ENCODE data around the gene TRPV6. TPM values are rescaled to one million over a fixed set of nuclear protein-coding genes. Genes with fewer than 3 reads are reported as not detected.

Gene TRPV6
- total and polyA plus RNA-seq, 12 donors = under 0.01 to 0.10 (median 0.06) TPM; not detected in 8

DNA sequence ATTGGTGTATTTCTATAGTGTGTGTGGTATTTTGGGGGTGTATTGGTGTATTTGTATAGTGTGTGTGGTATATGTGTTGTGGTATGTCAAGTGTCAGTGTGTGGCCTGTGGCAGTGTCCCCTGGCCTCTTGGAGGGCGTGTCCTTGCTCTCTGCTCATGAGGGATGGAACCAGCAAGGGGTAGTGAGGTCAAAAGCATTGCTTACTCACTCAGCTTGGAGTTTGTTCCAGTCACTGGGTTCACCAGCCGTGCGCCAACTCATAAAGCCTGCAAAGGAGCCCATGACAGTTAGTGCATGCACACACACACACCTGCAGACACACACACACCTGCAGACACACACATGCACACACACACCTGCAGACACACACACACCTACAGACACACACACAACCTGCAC, 4.3 kb upstream of the TRPV6 start:
- Histone ChIP-seq H3K27ac (no peak overlapping the region), H3K27me3 (no peaks in the 10 kb centered on the region), H3K9me3 (replicated peaks in 1 of 3) (no peaks in the 10 kb centered on the region), H3K36me3 (replicated peaks in 1 of 2) (no peaks in the 10 kb centered on the region), H3K4me1 (replicated peaks in 1 of 2) (no peaks in the 10 kb centered on the region), H3K4me3 (no peak overlapping the region)
- intact Hi-C loops (cut with DNase I) = no loop called here
- 27 to 83% (median 49%) methylated on average over 2 to 3 of the region's 3 CpGs for WGBS, 4 donors
- TF ChIP-seq, protein P1, sequence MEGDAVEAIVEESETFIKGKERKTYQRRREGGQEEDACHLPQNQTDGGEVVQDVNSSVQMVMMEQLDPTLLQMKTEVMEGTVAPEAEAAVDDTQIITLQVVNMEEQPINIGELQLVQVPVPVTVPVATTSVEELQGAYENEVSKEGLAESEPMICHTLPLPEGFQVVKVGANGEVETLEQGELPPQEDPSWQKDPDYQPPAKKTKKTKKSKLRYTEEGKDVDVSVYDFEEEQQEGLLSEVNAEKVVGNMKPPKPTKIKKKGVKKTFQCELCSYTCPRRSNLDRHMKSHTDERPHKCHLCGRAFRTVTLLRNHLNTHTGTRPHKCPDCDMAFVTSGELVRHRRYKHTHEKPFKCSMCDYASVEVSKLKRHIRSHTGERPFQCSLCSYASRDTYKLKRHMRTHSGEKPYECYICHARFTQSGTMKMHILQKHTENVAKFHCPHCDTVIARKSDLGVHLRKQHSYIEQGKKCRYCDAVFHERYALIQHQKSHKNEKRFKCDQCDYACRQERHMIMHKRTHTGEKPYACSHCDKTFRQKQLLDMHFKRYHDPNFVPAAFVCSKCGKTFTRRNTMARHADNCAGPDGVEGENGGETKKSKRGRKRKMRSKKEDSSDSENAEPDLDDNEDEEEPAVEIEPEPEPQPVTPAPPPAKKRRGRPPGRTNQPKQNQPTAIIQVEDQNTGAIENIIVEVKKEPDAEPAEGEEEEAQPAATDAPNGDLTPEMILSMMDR (IDR thresholded peaks at IDR 0.05) = no peak
- TF ChIP-seq POLR2A (IDR thresholded peaks at IDR 0.05) = no peak
- peak in 2 of 7 donors; percentile 9 to 14 for DNase-seq

DNA sequence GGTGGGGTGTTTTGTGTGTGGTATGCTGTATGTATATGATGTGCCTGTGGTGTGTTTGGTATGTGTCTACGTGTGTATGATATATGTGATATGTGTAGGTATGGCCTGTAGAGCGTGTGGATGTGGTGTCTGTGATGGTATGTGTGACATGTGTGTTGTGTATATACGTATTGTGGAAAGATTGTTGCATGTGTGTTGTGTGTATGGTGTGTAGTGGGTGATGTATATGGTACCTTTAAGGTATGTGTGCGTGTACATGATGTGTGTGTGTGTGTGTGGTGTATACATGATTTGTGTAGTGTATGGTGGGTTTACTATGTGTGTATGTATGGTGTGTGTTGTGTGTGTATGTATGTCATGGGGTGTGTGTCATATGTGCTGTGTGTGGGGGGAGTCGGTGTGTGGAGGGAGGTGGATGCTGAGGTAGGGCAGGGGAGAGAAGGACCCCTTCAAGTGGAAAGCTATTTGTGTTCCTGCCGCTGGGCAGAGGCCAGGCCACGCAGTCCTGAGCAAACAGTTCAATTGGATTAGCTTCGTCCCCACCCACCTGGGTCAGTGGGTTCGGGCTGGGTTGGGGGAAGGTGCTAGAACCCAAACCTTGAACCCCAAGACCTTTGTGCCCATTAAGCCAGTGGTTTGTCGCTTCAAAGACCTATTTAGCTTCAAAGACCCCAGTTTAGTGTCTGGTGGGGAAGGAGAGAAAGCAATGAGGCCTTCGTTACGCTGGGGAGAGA, 1.9 kb upstream of the TRPV6 start:
- no peak overlapping the region for H3K27ac ChIP-seq
- no peaks in the 10 kb centered on the region for H3K36me3 ChIP-seq (replicated peaks in 1 of 2)
- intact Hi-C loops (cut with DNase I) = no loop called here
- TF ChIP-seq, protein P1 (IDR thresholded peaks at IDR 0.05) = no peak
- TF ChIP-seq POLR2A (IDR thresholded peaks at IDR 0.05) = no peak
- no peak overlapping the region for H3K4me3 ChIP-seq
- no peaks in the 10 kb centered on the region for H3K9me3 ChIP-seq (replicated peaks in 1 of 3)
- peak in 1 of 7 donors; percentile 8 for DNase-seq
- no peaks in the 10 kb centered on the region for H3K27me3 ChIP-seq
- WGBS, 4 donors = 77 to 89% (median 83%) methylated on average over 12 of the region's 12 CpGs
- no peaks in the 10 kb centered on the region for H3K4me1 ChIP-seq (replicated peaks in 1 of 2)

DNA sequence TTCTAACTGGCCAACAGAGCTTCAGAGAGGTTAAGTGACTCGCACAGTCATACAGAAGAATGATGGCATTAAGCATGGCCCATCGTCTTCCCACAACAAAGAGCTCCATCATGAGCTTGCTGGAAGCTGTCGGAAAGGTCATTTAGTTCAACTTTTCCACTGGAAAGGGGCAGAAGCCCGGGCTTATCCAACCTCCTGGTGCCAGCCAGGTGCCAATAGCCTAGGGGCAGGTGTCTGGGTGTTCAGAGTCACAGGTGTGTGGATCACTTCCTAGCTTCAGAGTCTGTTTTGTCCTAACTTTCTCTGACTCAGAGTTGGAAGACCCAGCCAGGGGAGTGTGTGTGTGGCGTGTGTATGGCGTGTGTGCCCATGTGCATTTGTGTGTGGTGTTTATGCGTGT, 1.3 kb upstream of the TRPV6 start:
- H3K27ac ChIP-seq = no peak overlapping the region
- H3K36me3 ChIP-seq (replicated peaks in 1 of 2) = no peaks in the 10 kb centered on the region
- 43 to 75% (median 69%) methylated on average over 2 to 7 of the region's 7 CpGs for WGBS, 4 donors
- no peak for TF ChIP-seq POLR2A (IDR thresholded peaks at IDR 0.05)
- TF ChIP-seq, protein P1 (IDR thresholded peaks at IDR 0.05) = no peak
- H3K27me3 ChIP-seq = no peaks in the 10 kb centered on the region
- no peaks in the 10 kb centered on the region for H3K4me1 ChIP-seq (replicated peaks in 1 of 2)
- peak in 1 of 7 donors; percentile 6 for DNase-seq
- intact Hi-C loops (cut with DNase I) = no loop called here
- H3K9me3 ChIP-seq (replicated peaks in 1 of 3) = no peaks in the 10 kb centered on the region
- no peak overlapping the region for H3K4me3 ChIP-seq

DNA sequence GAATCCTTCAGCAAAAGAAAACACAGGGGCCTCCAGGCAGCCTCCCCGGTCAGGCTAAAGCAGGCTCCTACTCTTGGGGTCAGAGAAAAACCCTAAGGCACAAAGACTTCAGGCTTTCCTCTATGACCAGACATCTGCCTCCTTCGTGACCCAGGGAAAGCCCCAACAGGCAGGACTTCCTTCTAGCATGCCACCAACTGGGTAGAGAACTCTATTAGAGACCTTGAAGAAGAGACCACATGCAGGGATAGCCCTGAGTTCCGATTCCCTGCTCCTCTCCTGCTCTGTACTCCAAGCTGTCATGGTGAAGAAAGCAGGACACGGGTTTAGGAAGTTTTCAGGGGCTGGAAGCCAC, 1.3 kb downstream of the TRPV6 start:
- DNase-seq = peak in 1 of 7 donors; percentile 5
- Histone ChIP-seq H3K4me3 (no peak overlapping the region), H3K9me3 (replicated peaks in 1 of 3) (no peaks in the 10 kb centered on the region), H3K4me1 (replicated peaks in 1 of 2) (no peaks in the 10 kb centered on the region), H3K27me3 (no peaks in the 10 kb centered on the region), H3K36me3 (replicated peaks in 1 of 2) (no peaks in the 10 kb centered on the region), H3K27ac (no peak overlapping the region)
- intact Hi-C loops (cut with DNase I) = no loop called here
- TF ChIP-seq, protein P1 (IDR thresholded peaks at IDR 0.05) = no peak
- no peak for TF ChIP-seq POLR2A (IDR thresholded peaks at IDR 0.05)
- WGBS, 4 donors = 47 to 69% (median 52%) methylated on average over 2 to 4 of the region's 4 CpGs
